IMR-90 (cell line): Measurements from ENCODE around the gene GPSM3. TPM values are rescaled to one million over a fixed set of nuclear protein-coding genes. Genes with fewer than 3 reads are reported as not detected.

Source experiments
- ATAC-seq: fragments of 200-7000 bp; cut with Tn5 transposase; 2 replicates; pipeline ENCODE4 v1.9.1; 2020; ENCODE audit warnings: low read depth, mild to moderate bottlenecking, moderate library complexity
- BruUV-seq: library from RNA; stranded (reverse); fragments of 400-500 nt; replicated peaks from 2 replicates; lab custom pipeline; 2021; lab: Mats Ljungman, UMichigan
- CTCF ChIA-PET: fragments of 300-600 bp; formaldehyde crosslinking; extraction: SDS; loops from one replicate; lab custom pipeline; 2021; ENCODE audit warnings: antibody characterized with exemption; lab: Yijun Ruan, JAX
- POLR2A ChIA-PET: fragments of 300-600 bp; sonication (Branson Sonifier 250); formaldehyde crosslinking; loops from one replicate; lab custom pipeline; 2022; ENCODE audit warnings: antibody characterized with exemption; ENCODE audit not compliant: unreplicated experiment; lab: Charles Lee
- DNase-seq: peaks from one replicate; pipeline ENCODE4 v3.0.0; 2013
- H2AFZ ChIP-seq: replicated peaks from 2 replicates; pipeline ENCODE3; 2013; ENCODE audit warnings: low read length, mild to moderate bottlenecking; ENCODE audit not compliant: poor library complexity
- H2AK5ac ChIP-seq: 2 replicates; pipeline ENCODE4 v1.6.1; 2013; ENCODE audit warnings: low read depth, low read length, inconsistent platforms
- H2AK9ac ChIP-seq: replicated peaks from 2 replicates; pipeline ENCODE3; 2013; ENCODE audit warnings: mild to moderate bottlenecking, low read depth, low read length, moderate library complexity; ENCODE audit not compliant: poor library complexity
- H2BK120ac ChIP-seq: 2 replicates; pipeline ENCODE4 v1.6.1; 2013; ENCODE audit warnings: low read depth, low read length, inconsistent platforms
- H2BK15ac ChIP-seq: 3 replicates; pipeline ENCODE4 v1.6.1; 2013; ENCODE audit warnings: low read depth, low read length, inconsistent platforms
- H2BK20ac ChIP-seq: 2 replicates; pipeline ENCODE4 v1.6.1; 2013; ENCODE audit warnings: low read depth, mild to moderate bottlenecking, inconsistent platforms, low read length, moderate library complexity
- H2BK5ac ChIP-seq: 2 replicates; pipeline ENCODE4 v1.6.1; 2013; ENCODE audit warnings: mild to moderate bottlenecking, low read depth, low read length, inconsistent platforms; ENCODE audit not compliant: poor library complexity, severe bottlenecking
- H3K14ac ChIP-seq: replicated peaks from 2 replicates; pipeline ENCODE4 v1.6.1; 2013; ENCODE audit warnings: low read depth, low read length, inconsistent platforms
- H3K18ac ChIP-seq: 2 replicates; pipeline ENCODE4 v1.6.1; 2013; ENCODE audit warnings: low read depth, low read length, control low read depth
- H3K23ac ChIP-seq: 2 replicates; pipeline ENCODE4 v1.6.1; 2013; ENCODE audit warnings: low read depth, low read length, inconsistent platforms
- H3K27ac ChIP-seq: 2 replicates; pipeline ENCODE4 v1.5.1; 2013; ENCODE audit warnings: mild to moderate bottlenecking, control low read depth, low read length; ENCODE audit not compliant: insufficient read depth
- H3K27me3 ChIP-seq: 2 replicates; pipeline ENCODE4 v1.6.1; 2013; ENCODE audit warnings: low read length; ENCODE audit not compliant: control insufficient read depth, insufficient read depth
- H3K36me3 ChIP-seq: 2 replicates; pipeline ENCODE4 v1.6.1; 2013; ENCODE audit warnings: low read length, mixed read lengths; ENCODE audit not compliant: control insufficient read depth, insufficient read depth
- H3K4ac ChIP-seq: 2 replicates; pipeline ENCODE4 v1.6.1; 2013; ENCODE audit warnings: low read depth, low read length, inconsistent platforms
- H3K4me1 ChIP-seq: 2 replicates; pipeline ENCODE4 v1.6.1; 2013; ENCODE audit warnings: low read length, mixed read lengths; ENCODE audit not compliant: control insufficient read depth, insufficient read depth
- H3K4me2 ChIP-seq: 2 replicates; pipeline ENCODE4 v1.6.1; 2013; ENCODE audit warnings: low read depth, mild to moderate bottlenecking, control low read depth, low read length, moderate library complexity
- H3K4me3 ChIP-seq: 2 replicates; pipeline ENCODE4 v1.5.1; 2013; ENCODE audit warnings: low read depth, mild to moderate bottlenecking, control low read depth, low read length, moderate library complexity; ENCODE audit not compliant: insufficient read depth
- H3K56ac ChIP-seq: 2 replicates; pipeline ENCODE4 v1.6.1; 2013; ENCODE audit warnings: low read length, inconsistent platforms; ENCODE audit not compliant: insufficient read depth; ENCODE audit errors: extremely low read depth
- H3K79me1 ChIP-seq, 2 experiments: 2 replicates each; pipeline ENCODE4 v1.6.1; 2013; ENCODE audit warnings: low read length in 2 of 2, inconsistent platforms in 1 of 2, low read depth in 1 of 2
- H3K9ac ChIP-seq: 2 replicates; pipeline ENCODE4 v1.6.1; 2013; ENCODE audit warnings: low read depth, low read length, control low read depth
- H3K9me1 ChIP-seq: 2 replicates; pipeline ENCODE4 v1.6.1; 2013; ENCODE audit warnings: low read length, inconsistent platforms; ENCODE audit not compliant: insufficient read depth
- H3K9me3 ChIP-seq: 2 replicates; pipeline ENCODE4 v1.6.1; 2013; ENCODE audit warnings: low read length; ENCODE audit not compliant: control insufficient read depth, insufficient read depth
- H4K20me1 ChIP-seq: 2 replicates; pipeline ENCODE4 v1.6.1; 2013; ENCODE audit warnings: low read length, inconsistent platforms; ENCODE audit not compliant: insufficient read depth
- H4K5ac ChIP-seq: 2 replicates; pipeline ENCODE4 v1.6.1; 2013; ENCODE audit warnings: mild to moderate bottlenecking, low read depth, low read length, control low read depth
- H4K8ac ChIP-seq, 2 experiments: 2 replicates each; pipeline ENCODE4 v1.6.1; 2013; ENCODE audit warnings: low read depth in 2 of 2, low read length in 2 of 2, control low read depth in 1 of 2, inconsistent platforms in 1 of 2
- H4K91ac ChIP-seq: 2 replicates; pipeline ENCODE4 v1.6.1; 2013; ENCODE audit warnings: low read depth, low read length, inconsistent platforms; ENCODE audit not compliant: insufficient read depth
- CTCF ChIP-seq: conservative IDR thresholded peaks from 2 replicates; pipeline ENCODE4 v1.5.1; 2012; ENCODE audit warnings: mild to moderate bottlenecking, low read depth, low read length, improper control_type of control experiment
- ELK1 ChIP-seq: fragments of 150-350 bp; IDR thresholded peaks from 2 replicates; pipeline ENCODE4 v1.6.1; 2016; ENCODE audit warnings: low read depth, mild to moderate bottlenecking, low read length, moderate library complexity, borderline replicate concordance
- FOS ChIP-seq: fragments of 150-350 bp; IDR thresholded peaks from 2 replicates; pipeline ENCODE4 v1.6.1; 2016; ENCODE audit warnings: low read depth, low read length
- MXI1 ChIP-seq: IDR thresholded peaks from 2 replicates; pipeline ENCODE4 v1.6.1; 2012; ENCODE audit warnings: low read depth, mild to moderate bottlenecking, low read length, moderate library complexity, borderline replicate concordance
- NFE2L2 ChIP-seq: fragments of 150-350 bp; IDR thresholded peaks from 2 replicates; pipeline ENCODE4 v1.6.1; 2016; ENCODE audit warnings: low read depth, mild to moderate bottlenecking, low read length
- RAD21 ChIP-seq: IDR thresholded peaks from 2 replicates; pipeline ENCODE4 v1.6.1; 2012; ENCODE audit warnings: low read length, improper control_type of control experiment
- RCOR1 ChIP-seq: IDR thresholded peaks from 2 replicates; pipeline ENCODE4 v1.6.1; 2012; ENCODE audit warnings: mild to moderate bottlenecking, low read length, improper control_type of control experiment; ENCODE audit not compliant: insufficient replicate concordance
- RFX5 ChIP-seq: IDR thresholded peaks from 2 replicates; pipeline ENCODE4 v1.8.0; 2012; ENCODE audit warnings: low read depth, mild to moderate bottlenecking, low read length, moderate library complexity
- SMC3 ChIP-seq: fragments of 150-350 bp; IDR thresholded peaks from 2 replicates; pipeline ENCODE4 v1.6.1; 2016; ENCODE audit warnings: low read depth, mild to moderate bottlenecking, antibody characterized with exemption, low read length, moderate library complexity
- USF2 ChIP-seq: fragments of 150-350 bp; IDR thresholded peaks from 2 replicates; pipeline ENCODE4 v1.6.1; 2017; ENCODE audit warnings: mild to moderate bottlenecking, antibody characterized with exemption, low read length, low read depth
- WGBS, 2 experiments: methylation state at CpG; one replicate each; pipeline versions ENCODE4 v1.1.5 to v1.1.7; 2013; ENCODE audit warnings: missing lambda C conversion rate in 2 of 2; ENCODE audit not compliant: insufficient read length in 1 of 2; ENCODE audit errors: extremely low coverage in 2 of 2; 5-methylcytosine and 5-hydroxymethylcytosine counted together
- dilution Hi-C: fragments of 300-500 bp; cut with HindIII; formaldehyde crosslinking; loops from one replicate; pipeline ENCODE4 v1.14.3; 2018; ENCODE audit warnings: low sequenced_read_pairs; ENCODE audit not compliant: unreplicated experiment
- in situ Hi-C: fragments of 300-500 bp; cut with MboI; formaldehyde crosslinking; loops from 3 replicates; pipeline ENCODE4 v1.14.3; 2019; ENCODE audit warnings: low sequenced_read_pairs, inconsistent platforms, mixed read lengths
- intact Hi-C: fragments of 100-400 bp; cut with micrococcal nuclease; formaldehyde crosslinking; loops from 2 replicates; pipeline ENCODE4 v1.10.0; 2022
- polyA plus RNA-seq, 3 experiments: library from polyadenylated mRNA; depleted of rRNA; stranded (reverse); fragments of >200 nt; gene quantifications; 2 replicates each; pipeline ENCODE4 v1.2.3, GENCODE V29; 2012; ENCODE audit warnings: low replicate concordance in 1 of 3
- total RNA-seq: library from RNA; depleted of rRNA; stranded (reverse); fragments of >200 nt; gene quantifications from 2 replicates; pipeline ENCODE4 v1.2.3, GENCODE V29; 2012

Gene GPSM3
- total and polyA plus RNA-seq, 2 of the 4 experiments (the other 2 are of a cell fraction), result 3.0 to 9.8 TPM

- Histone ChIP-seq H3K56ac (no peak overlapping the region), H3K18ac (no peak overlapping the region), H3K9me3 (no peaks in the 10 kb centered on the region), H3K4me2 (no peak overlapping the region), H2BK5ac (no peak overlapping the region), H2BK120ac (no peak overlapping the region), H2AK5ac (no peak overlapping the region), H3K14ac (no peak overlapping the region), H3K4me1 (no peaks in the 10 kb centered on the region), H4K5ac (no peak overlapping the region), H3K36me3 (no peaks in the 10 kb centered on the region), H4K20me1 (no peaks in the 10 kb centered on the region), H2BK20ac (no peak overlapping the region), H3K23ac (no peak overlapping the region), H2AK9ac (no peak overlapping the region), H4K91ac (no peak overlapping the region), H4K8ac (no peak overlapping the region), H3K27me3 (peaks cover 10% of the 10 kb centered on the region; the same call in 1 of the 2 replicates), H3K4me3 (no peak overlapping the region), H2AFZ (no peak overlapping the region), H3K27ac (no peak overlapping the region), H3K9me1 (no peaks in the 10 kb centered on the region), H3K4ac (no peak overlapping the region), H3K9ac (no peak overlapping the region), H2BK15ac (no peak overlapping the region), H3K79me1 (no peaks in the 10 kb centered on the region)
- intact Hi-C loops (no loop called here), dilution Hi-C loops (no loop called here), in situ Hi-C loops (no loop called here)
- WGBS, 2 experiments, result 76% methylated on average over 6 of the region's 9 CpGs; no CpG with 5 or more reads in 1 of the 2 experiments
- DNase-seq (no peak), ATAC-seq (no peak)
- BruUV-seq, result no TSS peak
- TF ChIP-seq CTCF (no peak), FOS (no peak), SMC3 (no peak), ELK1 (no peak), NFE2L2 (no peak), RCOR1 (no peak), USF2 (no peak), RFX5 (no peak), RAD21 (no peak), MXI1 (no peak)
- POLR2A ChIA-PET, result no interaction called here
- CTCF ChIA-PET, result no interaction called here
Measured at GRCh38 chr6:32203426-32204267, 11.2 kb upstream of the GPSM3 start.
